OCI-LY1 (cell line): ENCODE results near the gene DOCK3.

Experiments used
- CTCF ChIP-seq: fragments of 200-600 bp; sonication (generic), shearing (Covaris generic); IDR thresholded peaks from 2 replicates; pipeline ENCODE4 v1.5.1; 2017; ENCODE audit warnings: mild to moderate bottlenecking, antibody characterized with exemption, low read length, moderate library complexity, mixed read lengths
- EZH2 ChIP-seq: fragments of 200-600 bp; sonication (generic), shearing (Covaris generic); IDR thresholded peaks from 2 replicates; pipeline ENCODE4 v1.8.0; 2017; ENCODE audit warnings: borderline replicate concordance, mixed run types, mild to moderate bottlenecking, antibody characterized with exemption, low read length, moderate library complexity, mixed read lengths

GRCh38 chr3:51426921-51427320 lies 752.2 kb downstream of the DOCK3 start:
- TF ChIP-seq CTCF: no peak
- TF ChIP-seq EZH2: no peak
